Spleen (tissue), 7 donors: ENCODE measurements around the gene FXYD2.

Source experiments
- CTCF ChIP-seq, 11 experiments: fragments of 200-600 bp in 7 of 11; fragments of 450-650 bp in 4 of 11; sonication (generic) in 4 of 11; IDR thresholded peaks in 8 of 11; conservative IDR thresholded peaks in 3 of 11; 1 replicate in 7 of 11; 2 replicates in 4 of 11; pipeline versions ENCODE4 v1.4.0 to v1.8.0; 2016 to 2021; ENCODE audit warnings: antibody characterized with exemption in 11 of 11, inconsistent platforms in 4 of 11, mild to moderate bottlenecking in 1 of 11
- POLR2AphosphoS5 ChIP-seq, 3 donors: sonication (generic); formaldehyde crosslinking; IDR thresholded peaks; one replicate each; pipeline ENCODE4 v1.5.1; 2017; ENCODE audit warnings: antibody characterized with exemption in 3 of 3
- donor health status: DM: no; HTN: no; CAD: no; lungs with moderate emphysema.
- donor health status: DM: no; HTN: no; CAD: no.
- donor health status: DM: no; HTN: no; CAD: no.

GRCh38 chr11:117863383-117863782 lies 38.8 kb upstream of the FXYD2 start:
- no peak for TF ChIP-seq CTCF (IDR thresholded peaks at IDR 0.05 in 8 of 11, conservative IDR thresholded peaks at IDR 0.05 in 3 of 11)
- no peak for TF ChIP-seq POLR2AphosphoS5 (IDR thresholded peaks at IDR 0.05)
